ENCODE measurements around the gene STAB2.

- TF ChIP-seq POLR2A (IDR thresholded peaks at IDR 0.05) (no peak), CTCF (IDR thresholded peaks at IDR 0.05) (no peak)
Measured at GRCh38 chr12:103635419-103635818, 48.3 kb downstream of the STAB2 start.
